ENCODE results near the gene BDKRB2.

- TF ChIP-seq CTCF (IDR thresholded peaks at IDR 0.05) (no peak), POLR2A (IDR thresholded peaks at IDR 0.05) (no peak)
Observed at GRCh38 chr14:96168581-96168980, 36.1 kb upstream of the BDKRB2 start.

All from thyroid gland (tissue), 4 donors.